Testis (tissue), 3 donors: ENCODE measurements around the gene IQCF6. TPM values are rescaled to one million over a fixed set of nuclear protein-coding genes. Genes with fewer than 3 reads are reported as not detected.
"Not testable (repeated sequence)": the region's sequence is repeated elsewhere in the genome, so short reads cannot be mapped to it uniquely, and the experiment has no call there.

Experiments used
- DNase-seq: peaks from one replicate; pipeline ENCODE4 v3.0.0-alpha.2; 2019
- H3K27ac ChIP-seq, 2 donors: fragments of 200-600 bp; sonication (generic); one replicate each; pipeline ENCODE4 v1.5.1; 2019
- H3K27me3 ChIP-seq: fragments of 200-600 bp; sonication (generic); one replicate; pipeline ENCODE4 v1.5.1; 2019
- H3K36me3 ChIP-seq: fragments of 200-600 bp; sonication (generic); one replicate; pipeline ENCODE4 v1.5.1; 2017; ENCODE audit warnings: low read depth; ENCODE audit errors: missing control alignments
- H3K4me1 ChIP-seq: fragments of 200-600 bp; sonication (generic); one replicate; pipeline ENCODE4 v1.5.1; 2019
- H3K4me3 ChIP-seq, 2 donors: fragments of 200-600 bp; sonication (generic); one replicate each; pipeline ENCODE4 v1.5.1; 2017 to 2019
- H3K9me3 ChIP-seq: fragments of 200-600 bp; sonication (generic); one replicate; pipeline ENCODE4 v1.5.1; 2017
- POLR2A ChIP-seq: fragments of 450-650 bp; IDR thresholded peaks from one replicate; pipeline ENCODE4 v1.6.1; 2017; ENCODE audit warnings: antibody characterized with exemption, mild to moderate bottlenecking, moderate library complexity
- WGBS, 2 donors: methylation state at CpG; one replicate each; pipeline ENCODE4 v1.1.5; 2018; 5-methylcytosine and 5-hydroxymethylcytosine counted together
- intact Hi-C: fragments of 100-400 bp; cut with DNase I; formaldehyde crosslinking; loops from one replicate; pipeline ENCODE4 v1.15.1; 2023; ENCODE audit warnings: low total_unique reads
- polyA plus RNA-seq: library from polyadenylated mRNA; stranded (reverse); fragments of 350-450 nt; fragmentation: Illumina TruSeq; extraction: RNeasy Lipid Tissue Mini Kit (QIAGEN cat#74804); gene quantifications from one replicate; pipeline ENCODE4 v1.2.3, GENCODE V29; 2014; ENCODE audit warnings: low read depth, low replicate concordance; ENCODE audit not compliant: insufficient read depth
- total RNA-seq, 2 donors: library from RNA; depleted of rRNA; stranded (reverse); fragments of >200 nt; gene quantifications; one replicate each; pipeline ENCODE4 v1.2.3, GENCODE V29; 2016
- TF ChIP-seq, protein P1 (sequence below), 3 experiments: fragments of 450-650 bp in 2 of 3; fragments of 200-600 bp in 1 of 3; sonication (generic) in 1 of 3; IDR thresholded peaks; one replicate each; pipeline ENCODE4 v1.5.1; 2016 to 2019; ENCODE audit warnings: antibody characterized with exemption in 3 of 3, mild to moderate bottlenecking in 2 of 3, moderate library complexity in 1 of 3

The IQCF6 gene
- total and polyA plus RNA-seq, 3 donors from 2014 or later = 12.3 to 30.4 (median 23.4) TPM

DNA sequence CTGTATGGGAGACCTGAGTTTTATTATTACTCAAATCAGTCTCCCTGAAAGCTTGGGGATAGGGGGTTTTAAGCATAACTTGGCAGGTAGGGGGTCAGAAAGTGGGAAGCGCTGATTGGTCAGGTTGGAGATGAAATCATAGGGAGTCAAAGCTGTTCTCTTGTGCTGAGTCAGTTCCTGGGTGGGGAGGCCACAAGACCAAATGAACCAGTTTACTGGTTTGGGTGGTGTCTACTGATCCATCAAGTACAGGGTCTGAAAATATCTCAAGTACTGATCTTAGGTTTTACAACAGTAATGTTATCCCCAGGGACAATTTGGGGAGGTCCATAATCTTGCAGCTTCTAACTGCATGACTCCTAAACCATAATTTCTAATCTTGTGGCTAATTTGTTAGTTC lies 17.8 kb upstream of the IQCF6 start:
- no peaks in the 10 kb centered on the region for H3K36me3 ChIP-seq
- no peaks in the 10 kb centered on the region for H3K4me1 ChIP-seq
- H3K27ac ChIP-seq = no peak overlapping the region
- H3K4me3 ChIP-seq = no peak overlapping the region
- no peaks in the 10 kb centered on the region for H3K9me3 ChIP-seq
- 97 to 100% methylated on average over 1 of the region's 1 CpG for WGBS, 2 donors
- DNase-seq = no peak
- intact Hi-C loops = no loop called here
- TF ChIP-seq, protein P1, sequence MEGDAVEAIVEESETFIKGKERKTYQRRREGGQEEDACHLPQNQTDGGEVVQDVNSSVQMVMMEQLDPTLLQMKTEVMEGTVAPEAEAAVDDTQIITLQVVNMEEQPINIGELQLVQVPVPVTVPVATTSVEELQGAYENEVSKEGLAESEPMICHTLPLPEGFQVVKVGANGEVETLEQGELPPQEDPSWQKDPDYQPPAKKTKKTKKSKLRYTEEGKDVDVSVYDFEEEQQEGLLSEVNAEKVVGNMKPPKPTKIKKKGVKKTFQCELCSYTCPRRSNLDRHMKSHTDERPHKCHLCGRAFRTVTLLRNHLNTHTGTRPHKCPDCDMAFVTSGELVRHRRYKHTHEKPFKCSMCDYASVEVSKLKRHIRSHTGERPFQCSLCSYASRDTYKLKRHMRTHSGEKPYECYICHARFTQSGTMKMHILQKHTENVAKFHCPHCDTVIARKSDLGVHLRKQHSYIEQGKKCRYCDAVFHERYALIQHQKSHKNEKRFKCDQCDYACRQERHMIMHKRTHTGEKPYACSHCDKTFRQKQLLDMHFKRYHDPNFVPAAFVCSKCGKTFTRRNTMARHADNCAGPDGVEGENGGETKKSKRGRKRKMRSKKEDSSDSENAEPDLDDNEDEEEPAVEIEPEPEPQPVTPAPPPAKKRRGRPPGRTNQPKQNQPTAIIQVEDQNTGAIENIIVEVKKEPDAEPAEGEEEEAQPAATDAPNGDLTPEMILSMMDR (IDR thresholded peaks at IDR 0.05) = no peak
- TF ChIP-seq POLR2A = no peak
- H3K27me3 ChIP-seq = no peaks in the 10 kb centered on the region

DNA sequence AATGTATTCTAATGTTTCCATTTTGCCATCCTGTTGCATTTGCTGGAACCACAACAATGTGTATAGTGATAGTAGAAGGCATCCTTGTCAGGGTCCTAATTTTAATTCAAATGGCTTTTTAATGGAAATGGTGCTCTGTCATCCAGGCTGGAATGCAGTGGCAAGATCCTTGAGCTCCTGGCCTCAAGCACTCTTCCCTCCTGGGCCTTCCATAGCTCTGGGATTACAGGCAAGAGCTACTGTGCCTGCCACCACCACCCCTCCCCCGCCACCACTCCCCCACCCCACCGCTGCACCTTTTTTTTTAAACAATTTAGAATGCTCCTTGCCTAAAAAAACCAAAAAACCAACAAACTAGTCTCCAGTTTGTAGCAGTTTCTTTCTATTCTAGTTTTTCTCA lies 15.2 kb upstream of the IQCF6 start:
- H3K9me3 ChIP-seq = no peaks in the 10 kb centered on the region
- H3K36me3 ChIP-seq = no peaks in the 10 kb centered on the region
- no peak for TF ChIP-seq POLR2A
- TF ChIP-seq, protein P1 (IDR thresholded peaks at IDR 0.05) = no peak
- no peaks in the 10 kb centered on the region for H3K27me3 ChIP-seq
- whole genome bisulfite sequencing, 2 donors = 62 to 64% methylated on average over 2 of the region's 2 CpGs
- H3K27ac ChIP-seq = no peak overlapping the region
- no peaks in the 10 kb centered on the region for H3K4me1 ChIP-seq
- intact Hi-C loops = no loop called here
- H3K4me3 ChIP-seq = no peak overlapping the region
- no peak for DNase-seq

DNA sequence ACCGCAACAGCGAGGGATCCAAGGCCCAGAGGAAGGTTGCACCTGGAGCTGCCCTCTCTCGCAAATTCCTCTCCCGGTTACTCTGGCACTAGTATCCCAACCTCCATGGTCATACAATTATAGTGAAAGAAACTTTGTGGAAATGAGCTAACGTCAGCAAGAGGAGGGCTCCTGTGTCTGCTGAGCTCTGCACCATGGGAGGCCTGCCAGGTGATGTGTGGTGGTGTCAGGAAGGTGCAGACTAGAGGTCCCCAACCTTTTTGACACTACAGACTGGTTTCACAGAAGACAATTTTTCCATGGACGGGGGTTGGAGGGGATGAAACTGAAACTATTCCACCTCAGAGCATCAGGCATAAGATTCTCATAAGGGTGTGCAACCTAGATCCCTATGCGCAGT lies 13.2 kb upstream of the IQCF6 start:
- Histone ChIP-seq H3K4me1 (no peaks in the 10 kb centered on the region), H3K4me3 (no peak overlapping the region), H3K27me3 (no peaks in the 10 kb centered on the region), H3K27ac (no peak overlapping the region), H3K9me3 (no peaks in the 10 kb centered on the region), H3K36me3 (no peaks in the 10 kb centered on the region)
- intact Hi-C loops = no loop called here
- WGBS, 2 donors = 88 to 89% methylated on average over 7 of the region's 7 CpGs
- DNase-seq = no peak
- TF ChIP-seq, protein P1 (IDR thresholded peaks at IDR 0.05) = no peak
- TF ChIP-seq POLR2A = no peak

DNA sequence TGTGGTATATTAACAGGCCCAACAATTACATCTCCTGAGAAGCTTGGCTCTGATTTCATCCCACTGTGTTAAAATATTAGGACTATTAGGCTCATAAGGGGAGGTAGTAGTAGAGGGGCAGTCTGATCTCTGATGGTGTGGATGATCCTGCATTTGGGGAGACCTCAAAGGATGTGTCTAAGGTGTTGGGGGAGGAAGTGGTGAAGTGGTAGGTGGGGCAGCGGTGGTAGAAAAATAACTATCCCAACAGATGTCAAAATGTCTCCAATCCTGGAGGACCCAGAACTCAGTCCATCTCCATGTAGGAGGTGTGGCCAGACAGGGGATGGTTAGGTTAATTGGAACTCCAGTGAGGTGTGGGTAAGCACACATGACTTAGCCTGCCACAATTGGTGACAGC lies 10.4 kb upstream of the IQCF6 start:
- no peak for TF ChIP-seq POLR2A
- TF ChIP-seq, protein P1 (IDR thresholded peaks at IDR 0.05) = no peak
- no peak for DNase-seq
- Histone ChIP-seq H3K27ac (no peak overlapping the region), H3K4me1 (no peaks in the 10 kb centered on the region), H3K9me3 (no peaks in the 10 kb centered on the region), H3K36me3 (no peaks in the 10 kb centered on the region), H3K27me3 (no peaks in the 10 kb centered on the region), H3K4me3 (no peak overlapping the region)
- intact Hi-C loops = no loop called here
- WGBS, 2 donors = 100% methylated on average over 1 of the region's 1 CpG

DNA sequence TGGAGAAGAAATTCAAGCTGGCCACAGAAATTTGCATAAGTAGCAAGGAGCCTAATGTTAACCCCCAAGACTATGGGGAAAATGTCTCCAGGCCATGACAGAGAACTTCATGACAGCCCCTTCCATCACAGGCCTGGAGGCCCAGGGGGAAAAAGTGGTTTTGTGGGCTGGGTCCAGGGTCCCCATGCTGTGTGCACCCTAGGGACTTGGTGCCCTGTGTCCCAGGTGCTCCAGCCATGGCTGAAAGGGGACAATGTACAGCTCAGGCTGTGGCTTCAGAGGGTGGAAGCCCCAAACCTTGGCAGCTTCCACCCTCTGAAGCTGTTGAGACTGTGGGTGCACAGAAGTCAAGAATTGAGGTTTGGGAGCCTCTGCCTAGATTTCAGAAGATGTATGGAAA lies 8.5 kb upstream of the IQCF6 start:
- H3K4me1 ChIP-seq, H3K4me3 ChIP-seq, H3K27me3 ChIP-seq, H3K9me3 ChIP-seq, DNase-seq, intact Hi-C loops, H3K36me3 ChIP-seq, H3K27ac ChIP-seq: not testable (repeated sequence)
